Measurements from ENCODE around the gene LMAN2L.

Gene LMAN2L, protein sequence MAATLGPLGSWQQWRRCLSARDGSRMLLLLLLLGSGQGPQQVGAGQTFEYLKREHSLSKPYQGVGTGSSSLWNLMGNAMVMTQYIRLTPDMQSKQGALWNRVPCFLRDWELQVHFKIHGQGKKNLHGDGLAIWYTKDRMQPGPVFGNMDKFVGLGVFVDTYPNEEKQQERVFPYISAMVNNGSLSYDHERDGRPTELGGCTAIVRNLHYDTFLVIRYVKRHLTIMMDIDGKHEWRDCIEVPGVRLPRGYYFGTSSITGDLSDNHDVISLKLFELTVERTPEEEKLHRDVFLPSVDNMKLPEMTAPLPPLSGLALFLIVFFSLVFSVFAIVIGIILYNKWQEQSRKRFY

DNA sequence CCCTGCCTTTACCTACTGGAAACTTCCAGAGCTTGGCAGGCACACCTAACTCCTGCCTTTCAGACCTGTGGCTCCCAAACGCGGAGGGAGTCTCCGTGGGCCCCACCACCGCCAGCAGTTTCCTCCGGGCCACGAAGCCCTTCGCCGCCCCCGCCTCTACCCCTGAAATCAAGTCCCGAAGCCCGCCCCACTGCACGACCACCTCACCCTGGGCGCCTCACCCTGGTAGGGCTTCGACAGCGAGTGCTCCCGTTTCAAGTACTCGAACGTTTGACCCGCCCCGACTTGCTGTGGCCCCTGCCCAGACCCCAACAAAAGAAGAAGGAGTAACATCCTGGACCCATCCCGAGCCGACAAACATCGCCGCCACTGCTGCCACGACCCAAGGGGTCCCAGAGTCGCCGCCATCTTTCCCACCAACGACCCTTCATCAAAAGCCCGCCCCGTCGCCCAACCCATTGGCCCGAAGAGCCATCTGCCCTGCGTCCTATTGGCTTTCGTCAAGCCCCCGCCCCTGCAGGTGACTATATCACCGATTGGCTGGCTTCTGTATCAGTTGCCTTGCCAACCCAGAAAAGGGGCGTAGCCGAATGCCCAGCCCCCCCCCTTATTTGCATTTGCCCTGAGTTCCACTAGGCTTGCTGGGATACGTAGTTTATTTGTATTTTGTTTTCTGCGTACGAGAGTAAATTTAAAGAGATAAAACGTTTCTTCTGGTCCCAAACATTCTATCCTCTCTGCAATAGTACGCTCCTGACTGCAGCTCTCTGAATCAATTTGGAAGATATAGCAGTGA lies at the start of gene LMAN2L:
LMAN2L (minus strand) TSS at position 432 of the 796 bp plus-strand sequence; CDS start at position 408, 24 bp downstream.
- in situ Hi-C loops (cut with HindIII; ENCODE audit: low sequenced_read_pairs), result no loop called here

DNA sequence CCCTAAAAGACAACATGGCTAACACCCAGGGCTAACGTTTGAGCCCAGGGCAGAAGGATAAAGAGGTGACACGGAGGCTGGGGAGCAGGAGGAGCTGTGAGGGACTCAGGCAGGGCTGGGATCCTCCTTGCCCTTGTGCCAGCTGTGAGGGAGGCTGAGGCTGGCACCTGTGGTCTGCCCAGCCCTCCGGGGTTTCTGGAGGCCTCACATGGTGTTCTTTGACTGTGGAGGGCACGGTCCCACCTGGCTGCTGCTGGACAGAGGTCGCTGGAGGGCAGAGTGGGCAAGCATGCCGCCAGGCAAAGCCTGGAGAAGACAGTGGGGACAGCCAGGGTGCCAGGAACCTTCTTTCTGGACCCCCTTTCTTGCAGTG lies 49.4 kb upstream of the LMAN2L start:
- in situ Hi-C loops (cut with HindIII; ENCODE audit: low sequenced_read_pairs), result no loop called here

DNA sequence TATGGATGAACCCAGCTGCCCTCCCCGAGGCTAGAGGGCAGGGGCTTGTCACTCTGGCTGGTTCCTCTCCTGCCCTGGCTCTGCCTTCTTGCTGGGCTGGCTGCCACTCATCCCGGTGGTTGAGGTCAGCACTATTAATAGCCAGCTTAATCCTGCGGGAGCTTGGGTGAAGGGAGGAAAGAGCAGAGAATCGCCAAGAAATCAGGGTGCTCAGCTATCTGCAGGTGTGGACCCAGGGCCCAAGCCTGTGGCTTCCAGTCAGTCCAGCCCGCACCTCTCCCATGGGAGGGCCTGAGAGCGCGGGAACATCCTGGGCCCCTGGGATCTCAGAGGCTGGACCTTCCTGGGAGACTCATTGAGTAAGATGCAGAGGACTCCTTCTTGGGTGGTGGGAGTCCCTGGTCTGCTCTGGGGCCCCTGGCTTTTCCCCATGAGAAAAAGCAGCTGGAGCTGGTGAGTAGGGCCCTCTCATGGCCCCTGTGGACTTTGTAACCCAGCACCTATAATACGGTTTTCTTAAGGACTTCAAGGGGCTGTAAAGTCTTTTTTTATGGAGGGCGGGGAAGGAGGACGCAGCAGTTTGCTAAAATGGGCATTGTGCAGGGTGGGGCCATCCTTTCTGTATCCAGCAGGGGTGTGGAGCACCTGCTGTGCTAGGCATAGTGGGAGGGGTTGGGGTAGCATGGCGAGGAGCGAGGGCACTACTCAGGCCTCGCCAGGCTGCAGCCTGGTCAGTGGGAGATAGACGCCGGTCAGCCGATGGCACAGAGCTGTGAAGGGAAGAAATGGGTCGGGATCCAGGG lies 48.8 kb upstream of the LMAN2L start:
- in situ Hi-C loops (cut with HindIII; ENCODE audit: low sequenced_read_pairs), result no loop called here

DNA sequence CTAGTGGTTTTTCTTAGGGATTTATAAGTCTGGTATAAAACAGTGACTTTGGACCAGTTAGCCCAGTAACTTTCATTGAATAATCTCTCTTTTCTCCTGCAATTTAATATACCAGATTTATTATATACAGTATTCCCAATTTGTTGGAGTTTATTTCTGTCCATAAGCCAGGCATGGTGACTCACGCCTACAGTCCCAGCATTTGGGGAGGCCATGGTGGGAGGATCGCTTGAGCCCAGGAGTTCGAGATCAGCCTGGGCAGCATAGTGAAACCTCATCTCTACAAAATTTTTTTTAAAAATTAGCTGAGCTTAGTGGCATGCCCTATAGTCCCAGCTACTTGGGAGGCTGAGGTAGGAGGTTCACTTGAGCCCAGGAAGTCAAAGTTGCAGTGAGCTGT lies 47.5 kb upstream of the LMAN2L start:
- in situ Hi-C loops (cut with HindIII; ENCODE audit: low sequenced_read_pairs), result no loop called here

DNA sequence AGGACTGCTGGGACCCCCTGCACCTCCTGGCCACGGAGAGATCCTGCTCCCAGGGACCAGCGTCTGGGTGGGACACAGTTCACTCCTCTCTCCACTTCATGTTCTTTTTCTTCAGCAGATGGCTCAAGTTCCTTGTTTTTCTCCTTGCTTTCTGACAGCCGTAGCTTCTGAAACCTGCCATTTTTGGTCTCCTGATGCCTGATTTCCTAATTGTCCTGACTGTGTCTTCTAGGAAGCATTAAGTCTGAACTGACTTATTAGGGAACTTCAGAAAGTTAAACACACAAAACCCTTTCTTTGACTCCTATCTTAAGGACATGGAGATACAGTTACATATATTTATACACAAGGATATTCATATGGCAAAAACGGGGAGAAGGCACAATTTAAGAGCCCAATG lies 43.5 kb upstream of the LMAN2L start:
- in situ Hi-C loops (cut with HindIII; ENCODE audit: low sequenced_read_pairs), result no loop called here

DNA sequence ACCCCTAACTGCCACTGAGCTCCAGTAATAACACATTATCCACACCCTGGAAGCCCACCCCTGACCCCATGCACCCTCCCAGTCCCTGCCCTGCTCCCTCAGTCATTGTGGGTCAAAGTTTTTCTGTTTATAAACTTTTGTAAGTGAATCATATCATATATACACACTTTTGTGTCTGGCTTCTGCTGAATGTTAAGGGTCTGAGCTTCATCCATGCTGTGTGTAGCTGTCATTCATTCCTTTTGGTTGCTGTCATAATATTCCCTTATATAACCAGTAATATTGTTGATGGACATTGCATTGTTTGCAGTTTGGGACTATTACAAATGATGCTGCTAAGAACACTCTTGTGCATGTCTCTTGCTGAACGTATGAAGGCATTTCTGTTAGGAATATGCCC lies 35.3 kb upstream of the LMAN2L start:
- in situ Hi-C loops (cut with HindIII; ENCODE audit: low sequenced_read_pairs), result no loop called here

DNA sequence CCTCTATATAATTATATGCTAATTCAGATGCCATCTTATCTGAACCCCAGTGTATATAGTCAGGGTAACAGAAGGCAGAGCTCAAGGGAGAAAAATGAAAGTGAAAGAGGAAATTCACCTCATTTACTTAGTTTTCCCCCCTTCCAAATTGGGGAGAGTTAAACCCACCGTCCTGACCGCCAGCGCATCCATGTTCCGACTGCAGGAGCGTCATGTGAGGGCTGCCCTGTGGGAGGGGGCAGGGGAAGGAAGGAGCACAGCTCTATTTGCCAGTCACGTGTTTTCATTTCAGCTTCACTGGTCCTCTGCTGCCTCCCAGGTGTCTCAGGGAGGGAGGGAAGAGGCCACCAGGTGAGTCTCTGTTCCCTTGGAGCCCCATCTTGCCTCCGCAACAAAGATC lies 34.1 kb upstream of the LMAN2L start:
- in situ Hi-C loops (cut with HindIII; ENCODE audit: low sequenced_read_pairs), result no loop called here

DNA sequence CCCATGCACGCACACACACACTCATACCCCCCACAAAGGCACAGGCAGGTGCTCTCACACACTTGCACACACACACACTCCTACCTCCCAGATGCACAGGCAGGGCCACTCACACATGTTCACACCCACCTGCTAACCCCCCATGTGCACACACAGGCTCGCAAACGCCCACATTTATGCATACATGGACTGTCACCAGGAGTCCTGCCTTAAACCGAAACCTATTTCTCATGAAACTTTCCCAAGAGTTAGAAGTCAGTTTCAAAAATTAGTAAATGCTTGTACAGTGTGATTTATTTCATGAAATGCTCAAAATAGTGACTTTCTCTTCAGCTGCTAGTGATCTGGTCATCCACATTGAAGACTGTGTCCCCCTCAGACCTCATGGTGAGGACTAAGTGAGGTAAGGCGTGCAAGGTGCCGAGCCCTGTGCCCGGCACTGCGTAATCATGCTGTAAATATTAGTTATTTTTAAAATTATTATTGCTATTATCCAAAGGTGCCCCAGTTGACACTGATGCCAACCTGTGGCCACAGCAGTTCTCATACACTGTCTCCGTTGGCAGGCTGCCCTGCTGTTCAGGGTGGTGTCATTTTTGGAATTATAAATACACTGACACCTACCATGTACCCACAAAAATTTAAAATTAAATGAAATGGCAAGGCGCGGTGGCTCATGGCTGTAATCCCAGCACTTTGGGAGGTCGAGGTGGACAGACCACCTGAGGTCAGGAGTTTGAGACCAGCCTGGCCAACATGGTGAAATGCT lies 33.2 kb upstream of the LMAN2L start:
- in situ Hi-C loops (cut with HindIII; ENCODE audit: low sequenced_read_pairs), result no loop called here

DNA sequence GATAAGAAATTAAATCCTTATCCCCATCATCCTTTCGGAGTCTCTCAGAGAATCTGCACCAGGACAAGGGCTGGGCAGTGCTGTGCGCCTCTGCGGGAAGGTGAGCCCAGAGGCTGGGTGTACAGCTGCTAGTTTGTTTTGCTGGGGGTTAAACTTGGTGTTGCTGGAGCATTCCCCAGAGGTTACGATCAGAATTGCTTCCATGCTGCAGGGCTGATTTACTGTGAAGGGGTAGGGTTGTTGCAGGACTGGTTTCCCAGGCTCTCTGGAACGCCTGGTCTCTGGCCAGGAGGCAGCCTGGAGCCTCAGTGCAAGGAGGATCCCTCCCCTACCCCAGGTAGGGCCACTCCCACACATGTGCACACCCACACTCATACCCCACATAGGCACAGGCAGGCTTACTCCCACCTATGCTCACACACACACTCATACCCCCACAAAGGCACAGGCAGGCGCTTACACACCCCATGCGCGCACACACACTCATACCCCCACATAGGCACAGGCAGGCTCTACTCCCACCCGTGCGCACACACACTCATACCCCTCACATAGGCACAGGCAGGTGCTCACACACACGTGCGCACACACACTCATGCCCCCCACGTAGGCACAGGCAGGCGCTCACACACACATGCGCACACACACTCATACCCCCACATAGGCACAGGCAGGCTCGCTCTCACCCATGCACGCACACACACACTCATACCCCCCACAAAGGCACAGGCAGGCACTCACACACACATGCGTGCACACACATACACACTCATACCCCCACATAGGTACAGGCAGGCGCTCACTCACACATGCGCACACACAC lies 32.1 kb upstream of the LMAN2L start:
- in situ Hi-C loops (cut with HindIII; ENCODE audit: low sequenced_read_pairs), result no loop called here

DNA sequence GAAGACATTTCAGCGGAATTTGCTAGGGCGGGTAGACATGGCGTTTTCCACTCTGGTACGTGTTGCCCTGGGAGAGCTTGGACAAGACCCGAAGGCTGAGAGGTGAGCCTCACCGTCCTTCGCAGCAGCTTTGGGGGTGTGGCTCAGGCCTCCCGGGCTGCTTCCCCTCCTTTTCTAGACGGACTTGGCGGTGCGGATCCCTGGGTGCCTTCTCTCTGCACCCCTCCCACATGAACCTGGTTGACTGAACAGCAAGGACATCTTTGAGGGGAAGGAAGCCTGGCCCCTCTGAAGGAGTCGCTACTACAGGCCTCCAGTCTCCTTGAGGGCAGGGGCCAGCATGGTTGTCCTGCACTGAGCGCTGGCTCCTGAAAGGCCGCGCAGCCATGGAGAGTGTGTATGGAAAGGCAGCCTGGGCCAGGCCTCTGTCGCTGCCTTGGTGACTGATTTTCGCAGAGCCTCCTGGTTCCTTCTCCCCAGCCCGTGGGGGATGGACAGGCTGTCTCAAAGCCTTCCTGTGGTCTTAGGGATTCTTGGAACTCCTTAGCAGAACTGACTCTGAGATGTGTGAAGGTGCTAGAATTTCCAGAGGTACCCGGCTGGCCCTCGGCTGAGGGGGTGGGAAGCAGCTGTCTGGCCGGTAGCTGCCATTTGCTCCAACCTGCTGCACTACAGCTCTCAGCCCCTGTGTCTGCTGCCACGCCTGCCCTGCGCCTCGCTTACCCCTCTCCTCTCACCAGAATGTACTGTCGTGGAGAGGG lies 30.8 kb upstream of the LMAN2L start:
- in situ Hi-C loops (cut with HindIII; ENCODE audit: low sequenced_read_pairs), result no loop called here

DNA sequence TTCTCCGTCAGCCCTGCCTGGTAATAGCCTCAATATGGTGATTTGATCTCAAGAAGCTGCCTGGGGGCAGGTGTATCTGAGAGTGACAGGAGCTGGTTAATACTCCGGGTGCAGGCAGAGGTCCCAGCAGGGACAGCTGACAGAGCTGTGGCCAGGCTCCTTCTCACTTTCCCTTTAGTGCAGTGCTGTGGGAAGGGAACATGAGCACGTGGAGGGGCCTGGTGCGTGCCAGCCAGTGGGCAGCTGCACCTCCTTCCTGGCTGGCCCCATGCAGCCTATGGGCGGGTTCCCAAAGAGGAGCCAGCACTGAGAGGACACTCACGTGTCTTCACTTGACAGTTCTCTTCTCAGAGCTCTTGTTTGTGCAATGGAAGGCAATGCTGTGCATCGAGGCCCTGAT lies 29.9 kb upstream of the LMAN2L start:
- in situ Hi-C loops (cut with HindIII; ENCODE audit: low sequenced_read_pairs), result no loop called here

DNA sequence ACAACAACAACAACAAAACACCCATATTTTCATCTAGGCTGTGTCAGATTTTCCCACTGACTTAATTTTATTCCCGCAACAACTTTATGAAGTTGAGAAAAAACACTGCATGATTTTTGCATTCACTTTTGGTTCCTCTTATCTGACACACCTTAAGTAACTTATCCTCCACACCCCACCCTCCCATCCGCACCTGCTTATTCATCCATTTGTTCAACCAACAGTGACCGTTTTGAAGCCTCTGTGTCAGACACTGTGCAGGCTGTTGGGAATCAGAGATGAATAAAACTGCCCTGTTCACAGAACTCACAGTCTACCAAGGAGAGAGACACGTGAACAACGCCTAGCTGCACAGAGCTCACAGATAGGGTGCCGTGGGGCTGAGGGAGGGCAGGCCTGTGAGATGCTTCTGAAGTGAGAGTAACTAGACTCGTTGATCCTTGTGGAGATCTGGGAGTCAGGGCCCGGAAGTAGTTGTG lies 28.3 kb upstream of the LMAN2L start:
- in situ Hi-C loops (cut with HindIII; ENCODE audit: low sequenced_read_pairs), result no loop called here

DNA sequence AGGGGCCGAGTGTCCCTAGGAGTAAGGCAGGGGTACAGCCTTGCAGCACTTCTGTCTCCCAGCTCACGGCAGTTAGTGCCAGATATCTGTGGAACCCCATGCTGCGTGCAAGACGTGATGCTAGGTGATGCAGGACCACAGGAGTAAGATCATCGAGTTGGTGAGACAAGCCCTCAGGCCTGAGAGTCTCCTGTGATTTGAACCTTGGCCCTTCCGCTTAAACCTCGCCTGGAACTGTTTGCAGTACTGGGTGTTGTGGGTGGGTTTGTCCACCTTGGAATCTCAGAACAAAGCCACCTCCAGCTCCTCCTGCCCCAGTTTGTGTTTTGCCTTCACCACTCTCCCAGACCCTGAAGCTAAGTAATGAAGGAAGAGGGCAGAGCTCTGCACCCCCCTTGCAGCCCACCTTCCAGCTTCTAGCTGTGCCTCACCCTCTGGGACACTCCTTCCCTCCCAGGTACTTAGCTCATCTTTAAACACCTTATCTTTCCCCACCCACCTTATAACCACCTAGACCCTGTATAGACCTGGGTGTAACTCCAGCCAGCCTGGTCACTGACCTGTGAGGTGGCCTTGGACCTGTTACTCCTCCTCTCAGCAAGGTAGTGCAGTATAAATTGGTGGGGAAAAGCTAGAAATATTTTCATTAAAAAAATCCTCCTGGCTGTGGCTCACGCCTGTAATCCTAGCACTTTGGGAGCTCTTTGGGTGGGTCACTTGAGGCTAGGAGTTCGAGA lies 27.4 kb upstream of the LMAN2L start:
- in situ Hi-C loops (cut with HindIII; ENCODE audit: low sequenced_read_pairs), result no loop called here

DNA sequence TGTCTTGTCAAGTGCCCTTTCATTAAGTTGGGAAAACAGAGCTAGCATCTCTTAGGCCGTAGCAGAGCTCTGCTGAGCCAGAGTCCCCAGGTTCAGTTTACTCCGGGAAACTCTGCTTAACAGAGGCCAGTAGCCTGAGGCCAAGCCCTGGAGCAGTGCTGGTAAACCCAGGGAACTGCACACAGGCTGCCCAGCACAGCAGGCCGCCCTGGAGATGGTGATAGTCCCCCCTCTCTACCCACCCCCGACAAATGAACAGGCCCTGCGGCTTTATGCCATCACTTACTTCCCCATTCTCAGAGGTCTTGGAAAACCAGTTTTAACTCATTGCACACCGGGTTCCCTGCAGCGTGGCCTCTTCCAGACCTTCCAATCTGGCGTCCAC lies 24.4 kb upstream of the LMAN2L start:
- in situ Hi-C loops (cut with HindIII; ENCODE audit: low sequenced_read_pairs), result no loop called here

DNA sequence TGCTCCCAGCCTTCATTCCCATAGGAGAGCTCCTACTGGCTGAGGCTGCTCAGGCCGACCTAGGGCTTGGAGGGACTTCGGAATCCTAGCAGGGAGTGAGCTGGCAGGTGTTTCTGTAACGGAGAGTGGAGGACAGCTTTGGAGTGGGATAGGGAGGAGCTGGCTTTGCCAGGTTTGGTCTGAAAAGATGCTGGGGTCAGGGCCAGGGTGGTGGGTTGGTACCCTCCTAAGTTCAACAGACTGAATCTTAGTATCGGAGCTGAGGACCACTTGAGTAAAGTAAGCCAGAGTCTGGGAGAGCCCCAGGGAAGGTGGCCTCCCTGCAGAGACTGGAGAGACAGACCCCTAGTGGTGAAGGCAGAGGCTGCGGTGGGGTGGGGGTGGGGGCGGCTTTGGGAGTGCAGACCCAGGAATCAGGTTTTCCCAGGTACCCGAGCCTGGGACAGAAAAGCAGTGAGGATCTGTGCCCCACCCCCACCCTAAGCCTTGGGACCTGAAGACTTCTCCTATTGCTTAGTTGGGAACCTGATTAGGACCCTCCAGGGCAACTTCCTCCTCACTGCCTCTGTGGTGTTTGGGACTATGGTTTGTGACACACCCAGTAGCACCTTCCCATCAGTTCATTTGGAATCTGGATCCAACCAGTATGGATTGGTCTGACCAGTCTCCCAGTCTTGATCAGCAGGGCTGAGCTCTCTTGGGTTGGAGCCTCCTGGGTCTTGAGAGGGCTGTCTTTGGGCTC lies 23.8 kb upstream of the LMAN2L start:
- in situ Hi-C loops (cut with HindIII; ENCODE audit: low sequenced_read_pairs), result no loop called here

DNA sequence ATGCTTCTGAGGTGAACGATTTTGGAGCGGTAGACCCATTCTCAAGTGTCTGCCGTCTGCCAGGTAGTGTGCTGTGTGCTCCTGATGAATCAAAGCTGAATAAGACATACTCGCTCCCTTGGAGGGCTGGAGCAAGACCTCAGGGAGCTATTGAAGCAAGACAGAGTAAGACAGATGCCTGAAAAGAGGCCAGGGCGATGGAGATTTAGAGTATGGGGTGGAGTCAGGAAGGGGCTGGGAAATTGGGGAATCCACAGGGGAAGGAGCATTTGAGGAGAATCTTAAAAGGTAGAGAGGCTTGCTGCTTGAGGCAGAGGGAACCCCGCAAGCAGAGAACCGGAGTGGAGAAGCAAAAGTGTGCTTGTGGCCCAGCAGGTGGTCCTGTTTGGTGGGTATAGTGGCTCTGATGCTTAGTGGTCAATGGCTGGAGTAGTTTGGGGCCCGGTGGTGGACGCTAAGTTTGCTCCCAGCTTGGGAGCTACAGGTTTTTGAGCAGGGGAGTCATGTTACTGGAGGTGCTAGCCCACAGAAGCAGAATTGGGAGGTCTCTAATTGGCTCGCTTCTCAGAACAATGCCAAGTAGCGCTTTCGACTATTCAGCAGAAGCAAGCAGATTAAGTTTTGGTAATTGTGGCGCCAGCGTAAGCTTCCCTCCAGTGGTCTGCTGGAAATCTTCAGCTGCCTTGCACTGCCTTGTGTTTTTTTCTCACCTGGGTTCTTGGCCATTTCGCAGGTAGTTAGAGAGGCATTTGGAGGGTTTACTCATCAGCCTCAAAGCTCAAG lies 22.9 kb upstream of the LMAN2L start:
- in situ Hi-C loops (cut with HindIII; ENCODE audit: low sequenced_read_pairs), result no loop called here
